HepG2 (cell line): ENCODE results near the gene CDC42EP4. TPM values are rescaled to one million over a fixed set of nuclear protein-coding genes. Genes with fewer than 3 reads are reported as not detected.

Experiments
- CBX2 ChIP-seq, 2 experiments: fragments of 200-600 bp in 1 of 2; sonication (generic); formaldehyde crosslinking in 1 of 2; IDR thresholded peaks; 2 replicates each; pipeline versions ENCODE4 v1.7.0 to v1.8.1; 2018 to 2022; ENCODE audit warnings: low read depth in 2 of 2, low read length in 1 of 2, mild to moderate bottlenecking in 1 of 2, missing genetic modification reagents in 1 of 2
- CCAR2 ChIP-seq: fragments of 200-400 bp; formaldehyde crosslinking; optimal IDR thresholded peaks from 2 replicates; pipeline ENCODE3; 2018; ENCODE audit warnings: low read depth, mild to moderate bottlenecking, low read length, moderate library complexity
- HCFC1 ChIP-seq: fragments of 150-350 bp; IDR thresholded peaks from 2 replicates; pipeline ENCODE4 v1.6.1; 2014; ENCODE audit warnings: low read depth, low read length
- HMG20A ChIP-seq: IDR thresholded peaks from 2 replicates; pipeline ENCODE4 v1.6.1; 2016; ENCODE audit warnings: borderline replicate concordance
- MEIS2 ChIP-seq: sonication (generic); formaldehyde crosslinking; IDR thresholded peaks from 2 replicates; pipeline ENCODE4 v1.9.0; 2021; ENCODE audit warnings: mild to moderate bottlenecking, missing genetic modification reagents
- MTF1 ChIP-seq: sonication (generic); formaldehyde crosslinking; IDR thresholded peaks from 2 replicates; pipeline ENCODE4 v1.5.0; 2020; ENCODE audit warnings: missing genetic modification reagents
- NFE2L2 ChIP-seq: fragments of 150-350 bp; IDR thresholded peaks from 2 replicates; pipeline ENCODE4 v1.6.1; 2014; ENCODE audit warnings: low read length
- NRL ChIP-seq: sonication (generic); formaldehyde crosslinking; IDR thresholded peaks from 2 replicates; pipeline ENCODE4 v1.5.0; 2020; ENCODE audit warnings: missing genetic modification reagents, mild to moderate bottlenecking, moderate library complexity, borderline replicate concordance
- POLR2AphosphoS2 ChIP-seq: IDR thresholded peaks from 2 replicates; pipeline ENCODE4 v1.6.1; 2011; ENCODE audit warnings: low read depth, low read length, improper control_type of control experiment
- TAF15 ChIP-seq: fragments of 200-400 bp; formaldehyde crosslinking; IDR thresholded peaks from one replicate; pipeline ENCODE4 v1.6.1; 2018; ENCODE audit warnings: mild to moderate bottlenecking, low read depth, low read length; ENCODE audit not compliant: poor library complexity, severe bottlenecking
- TARDBP ChIP-seq: sonication (generic); formaldehyde crosslinking; IDR thresholded peaks from 2 replicates; pipeline ENCODE4 v1.8.0; 2022; ENCODE audit warnings: mild to moderate bottlenecking, missing genetic modification reagents
- ZKSCAN5 ChIP-seq: sonication (generic); formaldehyde crosslinking; IDR thresholded peaks from 2 replicates; pipeline ENCODE4 v1.5.1; 2020; ENCODE audit warnings: mild to moderate bottlenecking, missing genetic modification reagents
- ZNF235 ChIP-seq: sonication (generic); formaldehyde crosslinking; IDR thresholded peaks from 2 replicates; pipeline ENCODE4 v1.8.1; 2023; ENCODE audit warnings: mild to moderate bottlenecking, missing genetic modification reagents, borderline replicate concordance
- ZNF274 ChIP-seq: sonication (generic); formaldehyde crosslinking; IDR thresholded peaks from 2 replicates; pipeline ENCODE4 v1.5.1; 2020; ENCODE audit warnings: mild to moderate bottlenecking, missing genetic modification reagents
- ZNF577 ChIP-seq: sonication (generic); formaldehyde crosslinking; IDR thresholded peaks from 2 replicates; pipeline ENCODE4 v1.4.0; 2020; ENCODE audit warnings: mild to moderate bottlenecking, low read depth, missing genetic modification reagents, borderline replicate concordance
- polyA plus RNA-seq, 8 experiments: library from polyadenylated mRNA; depleted of rRNA in 3 of 8; stranded (reverse) in 7 of 8; unstranded in 1 of 8; fragments of >200 nt; fragmentation: Illumina TruSeq in 4 of 8; extraction: Trizol in 4 of 8; gene quantifications; 2 replicates each; pipeline versions ENCODE4 v1.2.1 to v1.2.3, GENCODE V29; 2011 to 2016; ENCODE audit warnings: low read depth in 4 of 8, missing spikeins in 1 of 8, mixed read lengths in 1 of 8; ENCODE audit not compliant: insufficient read depth in 1 of 8
- total RNA-seq, 5 experiments: library from RNA; depleted of rRNA; stranded (reverse); fragments of >200 nt; fragmentation: Illumina TruSeq; extraction: Trizol; gene quantifications; 2 replicates each; pipeline ENCODE4 v1.2.3, GENCODE V29; 2016; ENCODE audit warnings: low read depth in 1 of 5
- TF ChIP-seq, protein P1 (sequence below), 2 experiments: sonication (generic) in 1 of 2; formaldehyde crosslinking in 1 of 2; IDR thresholded peaks; 2 replicates each; pipeline versions ENCODE4 v1.4.0 to v1.6.1; 2018 to 2020; ENCODE audit warnings: missing genetic modification reagents in 2 of 2, borderline replicate concordance in 1 of 2, low read depth in 1 of 2, mild to moderate bottlenecking in 1 of 2, missing biosample characterization in 1 of 2
- TF ChIP-seq, protein P2 (sequence below): sonication (generic); formaldehyde crosslinking; IDR thresholded peaks from 2 replicates; pipeline ENCODE4 v1.4.0; 2020; ENCODE audit warnings: mild to moderate bottlenecking, missing genetic modification reagents
- TF ChIP-seq, protein P3 (sequence below): sonication (generic); formaldehyde crosslinking; IDR thresholded peaks from 2 replicates; pipeline ENCODE4 v1.5.1; 2020; ENCODE audit warnings: missing genetic modification reagents, mild to moderate bottlenecking, borderline replicate concordance
- TF ChIP-seq, protein P4 (sequence below): sonication (generic); formaldehyde crosslinking; IDR thresholded peaks from 2 replicates; pipeline ENCODE4 v1.5.0; 2020; ENCODE audit warnings: missing genetic modification reagents
- TF ChIP-seq, protein P5 (sequence below): sonication (generic); formaldehyde crosslinking; IDR thresholded peaks from 2 replicates; pipeline ENCODE4 v1.4.0; 2020; ENCODE audit warnings: low read depth, mild to moderate bottlenecking, missing genetic modification reagents

Gene CDC42EP4
- total and polyA plus RNA-seq, 2 of the 13 experiments (the other 11 are each of a cell fraction or from before 2014, with no cell fraction given) = 19.0 to 54.0 TPM

DNA sequence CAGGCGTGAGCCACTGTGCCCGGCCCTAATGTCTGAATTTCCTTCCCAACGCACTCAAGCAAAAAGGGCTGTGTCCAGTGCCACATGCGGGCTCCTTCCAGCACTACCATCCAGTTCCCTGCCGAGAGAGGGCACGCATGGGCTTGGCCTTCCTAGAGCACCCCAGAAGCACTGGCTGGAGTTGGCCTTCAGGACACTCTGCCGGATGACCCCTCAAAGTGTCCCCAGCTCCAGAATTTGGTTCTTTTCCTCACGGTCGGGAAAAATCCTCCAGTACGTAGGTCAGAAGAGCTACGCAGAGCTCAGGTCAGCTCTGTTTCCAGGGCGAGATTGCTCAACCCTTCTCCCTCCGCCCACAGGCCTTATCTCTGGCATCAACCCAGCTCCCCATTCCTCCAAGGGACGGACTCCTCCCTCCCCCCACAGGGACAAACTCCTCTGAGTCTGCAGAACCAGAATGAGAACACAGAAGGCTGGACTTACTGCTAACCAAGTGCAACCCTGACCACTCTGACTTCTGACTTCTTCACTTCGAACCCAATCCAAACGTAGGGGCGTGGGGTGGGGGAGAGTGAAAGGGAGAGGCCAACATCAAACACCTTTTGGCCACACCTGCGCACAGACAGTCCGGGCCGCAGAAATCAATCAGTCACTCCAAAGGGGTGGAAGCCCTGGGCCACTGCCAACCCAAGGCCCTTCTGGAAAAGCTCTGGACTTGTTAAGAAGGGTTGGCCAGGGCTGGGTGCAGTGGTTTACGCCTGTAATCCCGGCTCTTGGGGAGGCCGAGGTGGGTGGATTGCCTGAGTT lies 3.6 kb downstream of the CDC42EP4 start (continued):
- TF ChIP-seq, protein P1, sequence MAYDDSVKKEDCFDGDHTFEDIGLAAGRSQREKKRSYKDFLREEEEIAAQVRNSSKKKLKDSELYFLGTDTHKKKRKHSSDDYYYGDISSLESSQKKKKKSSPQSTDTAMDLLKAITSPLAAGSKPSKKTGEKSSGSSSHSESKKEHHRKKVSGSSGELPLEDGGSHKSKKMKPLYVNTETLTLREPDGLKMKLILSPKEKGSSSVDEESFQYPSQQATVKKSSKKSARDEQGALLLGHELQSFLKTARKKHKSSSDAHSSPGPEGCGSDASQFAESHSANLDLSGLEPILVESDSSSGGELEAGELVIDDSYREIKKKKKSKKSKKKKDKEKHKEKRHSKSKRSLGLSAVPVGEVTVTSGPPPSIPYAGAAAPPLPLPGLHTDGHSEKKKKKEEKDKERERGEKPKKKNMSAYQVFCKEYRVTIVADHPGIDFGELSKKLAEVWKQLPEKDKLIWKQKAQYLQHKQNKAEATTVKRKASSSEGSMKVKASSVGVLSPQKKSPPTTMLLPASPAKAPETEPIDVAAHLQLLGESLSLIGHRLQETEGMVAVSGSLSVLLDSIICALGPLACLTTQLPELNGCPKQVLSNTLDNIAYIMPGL (CRISPR knock-in tag; IDR thresholded peaks at IDR 0.05; ENCODE audit: borderline replicate concordance in 1 of 2, low read depth in 1 of 2) = peak; percentile 12 to 69; a peak in 1 of 4 replicates
- TF ChIP-seq, protein P2, sequence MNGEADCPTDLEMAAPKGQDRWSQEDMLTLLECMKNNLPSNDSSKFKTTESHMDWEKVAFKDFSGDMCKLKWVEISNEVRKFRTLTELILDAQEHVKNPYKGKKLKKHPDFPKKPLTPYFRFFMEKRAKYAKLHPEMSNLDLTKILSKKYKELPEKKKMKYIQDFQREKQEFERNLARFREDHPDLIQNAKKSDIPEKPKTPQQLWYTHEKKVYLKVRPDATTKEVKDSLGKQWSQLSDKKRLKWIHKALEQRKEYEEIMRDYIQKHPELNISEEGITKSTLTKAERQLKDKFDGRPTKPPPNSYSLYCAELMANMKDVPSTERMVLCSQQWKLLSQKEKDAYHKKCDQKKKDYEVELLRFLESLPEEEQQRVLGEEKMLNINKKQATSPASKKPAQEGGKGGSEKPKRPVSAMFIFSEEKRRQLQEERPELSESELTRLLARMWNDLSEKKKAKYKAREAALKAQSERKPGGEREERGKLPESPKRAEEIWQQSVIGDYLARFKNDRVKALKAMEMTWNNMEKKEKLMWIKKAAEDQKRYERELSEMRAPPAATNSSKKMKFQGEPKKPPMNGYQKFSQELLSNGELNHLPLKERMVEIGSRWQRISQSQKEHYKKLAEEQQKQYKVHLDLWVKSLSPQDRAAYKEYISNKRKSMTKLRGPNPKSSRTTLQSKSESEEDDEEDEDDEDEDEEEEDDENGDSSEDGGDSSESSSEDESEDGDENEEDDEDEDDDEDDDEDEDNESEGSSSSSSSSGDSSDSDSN (CRISPR knock-in tag) = peak; percentile 76
- TF ChIP-seq CCAR2 (no peak), TARDBP (CRISPR knock-in tag) (no peak; the same call in none of the 2 replicates), POLR2AphosphoS2 (no peak), MEIS2 (CRISPR knock-in tag) (peak; percentile 37; the same call in 1 of the 2 replicates), NRL (no peak; the same call in 1 of the 2 replicates), NFE2L2 (no peak; the same call in 1 of the 2 replicates), TAF15 (no peak), HCFC1 (no peak), MTF1 (CRISPR knock-in tag) (no peak), HMG20A (CRISPR knock-in tag) (peak; percentile 49), ZNF235 (CRISPR knock-in tag) (no peak), CBX2 (IDR thresholded peaks at IDR 0.05; ENCODE audit: low read depth, low read length) (no peak), CBX2 (CRISPR knock-in tag; IDR thresholded peaks at IDR 0.05; ENCODE audit: low read depth) (no peak), ZNF274 (CRISPR knock-in tag) (no peak), ZNF577 (CRISPR knock-in tag) (no peak), ZKSCAN5 (CRISPR knock-in tag) (no peak)
- TF ChIP-seq, protein P3, sequence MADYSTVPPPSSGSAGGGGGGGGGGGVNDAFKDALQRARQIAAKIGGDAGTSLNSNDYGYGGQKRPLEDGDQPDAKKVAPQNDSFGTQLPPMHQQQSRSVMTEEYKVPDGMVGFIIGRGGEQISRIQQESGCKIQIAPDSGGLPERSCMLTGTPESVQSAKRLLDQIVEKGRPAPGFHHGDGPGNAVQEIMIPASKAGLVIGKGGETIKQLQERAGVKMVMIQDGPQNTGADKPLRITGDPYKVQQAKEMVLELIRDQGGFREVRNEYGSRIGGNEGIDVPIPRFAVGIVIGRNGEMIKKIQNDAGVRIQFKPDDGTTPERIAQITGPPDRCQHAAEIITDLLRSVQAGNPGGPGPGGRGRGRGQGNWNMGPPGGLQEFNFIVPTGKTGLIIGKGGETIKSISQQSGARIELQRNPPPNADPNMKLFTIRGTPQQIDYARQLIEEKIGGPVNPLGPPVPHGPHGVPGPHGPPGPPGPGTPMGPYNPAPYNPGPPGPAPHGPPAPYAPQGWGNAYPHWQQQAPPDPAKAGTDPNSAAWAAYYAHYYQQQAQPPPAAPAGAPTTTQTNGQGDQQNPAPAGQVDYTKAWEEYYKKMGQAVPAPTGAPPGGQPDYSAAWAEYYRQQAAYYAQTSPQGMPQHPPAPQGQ = no peak
- TF ChIP-seq, protein P4, sequence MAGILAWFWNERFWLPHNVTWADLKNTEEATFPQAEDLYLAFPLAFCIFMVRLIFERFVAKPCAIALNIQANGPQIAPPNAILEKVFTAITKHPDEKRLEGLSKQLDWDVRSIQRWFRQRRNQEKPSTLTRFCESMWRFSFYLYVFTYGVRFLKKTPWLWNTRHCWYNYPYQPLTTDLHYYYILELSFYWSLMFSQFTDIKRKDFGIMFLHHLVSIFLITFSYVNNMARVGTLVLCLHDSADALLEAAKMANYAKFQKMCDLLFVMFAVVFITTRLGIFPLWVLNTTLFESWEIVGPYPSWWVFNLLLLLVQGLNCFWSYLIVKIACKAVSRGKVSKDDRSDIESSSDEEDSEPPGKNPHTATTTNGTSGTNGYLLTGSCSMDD = no peak
- TF ChIP-seq, protein P5, sequence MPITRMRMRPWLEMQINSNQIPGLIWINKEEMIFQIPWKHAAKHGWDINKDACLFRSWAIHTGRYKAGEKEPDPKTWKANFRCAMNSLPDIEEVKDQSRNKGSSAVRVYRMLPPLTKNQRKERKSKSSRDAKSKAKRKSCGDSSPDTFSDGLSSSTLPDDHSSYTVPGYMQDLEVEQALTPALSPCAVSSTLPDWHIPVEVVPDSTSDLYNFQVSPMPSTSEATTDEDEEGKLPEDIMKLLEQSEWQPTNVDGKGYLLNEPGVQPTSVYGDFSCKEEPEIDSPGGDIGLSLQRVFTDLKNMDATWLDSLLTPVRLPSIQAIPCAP (CRISPR knock-in tag) = no peak
